SH-SY5Y (cell line): Measurements from ENCODE around the gene EPHB6.

Experiments used
- GATA2 ChIP-seq: IDR thresholded peaks from 2 replicates; pipeline ENCODE4 v1.6.1; 2011; ENCODE audit warnings: mild to moderate bottlenecking, low read depth, low read length
- GATA3 ChIP-seq: IDR thresholded peaks from 2 replicates; pipeline ENCODE4 v1.6.1; 2011; ENCODE audit warnings: low read depth, mild to moderate bottlenecking, low read length, moderate library complexity

Gene EPHB6

DNA sequence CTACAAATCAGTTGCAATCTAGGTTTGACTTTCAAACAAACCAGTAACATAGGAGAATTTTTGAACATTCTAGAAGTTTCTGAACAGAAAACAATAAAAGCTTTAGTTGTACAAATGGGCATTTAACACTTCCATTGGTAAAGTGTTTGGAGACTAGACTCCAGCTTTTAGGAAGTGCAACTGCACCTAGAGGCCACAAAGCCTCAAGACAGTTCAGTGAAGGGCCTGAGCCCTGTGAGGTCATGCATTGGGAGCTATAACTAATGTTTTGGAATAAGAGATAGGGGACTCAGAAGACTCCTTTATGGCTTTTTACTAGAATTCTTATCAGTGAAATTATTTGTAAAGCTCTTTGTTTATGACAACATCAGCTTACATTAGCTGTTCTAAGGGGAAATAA is 3.0 kb upstream of the EPHB6 start:
- TF ChIP-seq GATA3 (no peak), GATA2 (no peak)

DNA sequence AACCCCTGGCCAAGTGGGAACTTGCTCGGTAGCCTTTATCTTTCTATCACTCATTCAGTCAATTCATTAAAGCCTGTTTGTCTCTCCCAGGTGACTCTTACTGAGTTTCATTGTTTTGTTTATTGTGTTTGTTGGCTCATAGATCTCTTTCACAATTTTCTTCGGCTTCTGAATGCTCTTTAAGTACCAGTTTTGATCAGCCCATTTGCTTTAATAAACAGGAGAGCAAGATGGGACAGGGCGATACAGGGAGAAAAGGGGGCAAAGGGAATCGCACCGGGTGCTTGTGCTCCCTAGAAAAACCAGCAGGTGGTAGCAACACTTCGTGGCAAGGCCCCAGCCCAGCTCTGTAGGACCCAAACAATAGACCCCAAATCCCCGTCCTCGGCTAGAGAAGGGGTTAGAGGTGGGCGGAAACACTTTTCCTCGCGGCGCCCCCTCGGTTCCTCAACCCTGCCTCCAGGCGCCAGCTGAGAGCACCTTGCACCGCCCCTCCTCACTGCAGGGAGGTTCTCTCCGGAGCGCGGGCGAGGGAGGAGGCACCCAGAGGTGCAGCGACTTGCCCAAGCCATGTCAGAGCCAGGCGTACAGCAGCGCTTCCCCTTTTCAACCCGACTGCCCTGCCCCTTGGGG is 1.0 kb upstream of the EPHB6 start:
- TF ChIP-seq GATA2 = peak; percentile 46; the same call in 1 of the 2 replicates
- TF ChIP-seq GATA3 = no peak

DNA sequence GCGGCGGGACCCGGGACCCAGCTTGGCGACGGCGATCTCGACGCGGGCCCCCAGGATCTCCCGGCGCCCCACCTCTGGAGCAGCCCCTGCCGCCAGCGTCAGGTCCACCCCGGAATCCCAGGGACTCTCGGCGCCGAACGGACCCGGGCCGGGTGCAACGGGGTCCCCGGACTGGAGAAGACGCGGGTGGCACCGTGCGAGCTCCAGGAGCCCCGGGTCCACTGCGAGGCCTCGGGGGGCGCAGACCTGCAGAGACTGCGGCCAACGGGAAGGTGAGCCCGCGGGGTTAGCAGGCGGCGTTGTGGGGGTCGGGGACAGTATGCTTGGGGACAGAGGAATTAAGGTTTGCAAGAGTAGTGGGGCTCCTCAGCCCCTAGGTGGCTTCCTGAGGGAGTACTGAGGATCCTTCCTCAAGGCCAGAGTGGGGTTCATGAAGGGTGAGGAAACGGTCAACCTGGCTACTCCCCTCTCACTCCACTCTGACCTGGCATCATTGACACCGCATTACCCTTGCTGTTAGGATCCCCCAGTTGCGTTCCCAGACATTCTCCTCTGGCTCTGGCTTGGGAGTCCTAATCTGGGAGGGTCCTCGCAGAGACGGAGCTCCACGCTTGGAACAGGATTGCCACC is 353 bp downstream of the EPHB6 start:
- TF ChIP-seq GATA3 (no peak), GATA2 (no peak)

DNA sequence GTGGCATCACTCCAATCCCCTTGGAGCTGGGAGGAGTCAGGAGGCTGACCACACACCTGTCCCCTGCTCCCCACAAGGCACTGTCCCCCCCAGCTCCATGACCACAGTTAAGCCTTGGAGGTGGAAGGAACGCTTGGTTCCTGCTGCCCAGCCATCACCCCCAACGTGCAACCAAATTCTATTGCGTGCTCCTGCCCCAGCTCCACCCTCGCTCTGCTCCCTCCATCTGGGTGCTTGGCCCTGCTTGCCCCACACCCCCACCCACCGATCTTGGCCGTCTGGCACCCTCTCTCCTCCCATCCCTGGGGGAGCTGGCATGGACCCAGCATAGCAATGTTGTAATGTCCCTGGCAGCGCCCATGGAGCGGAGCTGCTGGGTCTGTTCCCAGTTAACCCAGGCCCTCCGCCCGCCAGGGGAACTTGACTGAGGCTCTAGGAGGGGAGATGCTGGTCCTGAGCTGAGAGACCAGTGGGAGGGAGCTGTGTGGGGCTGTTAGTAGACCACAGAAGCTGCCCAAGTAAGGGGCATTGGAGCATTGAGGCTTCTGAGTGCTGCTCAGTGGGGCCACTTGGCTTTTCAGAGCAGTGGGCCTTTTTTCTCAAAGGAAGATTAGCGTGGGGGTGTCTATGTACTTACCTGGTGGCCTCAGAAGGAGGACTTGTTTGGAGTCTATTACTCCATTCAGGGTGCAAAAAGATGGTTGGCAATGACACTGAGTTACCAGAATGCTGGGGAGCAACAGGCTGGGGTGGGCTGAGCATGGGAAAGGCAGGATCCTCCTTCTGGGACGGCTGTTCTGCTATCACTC is 1.1 kb downstream of the EPHB6 start:
- TF ChIP-seq GATA2 (no peak), GATA3 (no peak)

DNA sequence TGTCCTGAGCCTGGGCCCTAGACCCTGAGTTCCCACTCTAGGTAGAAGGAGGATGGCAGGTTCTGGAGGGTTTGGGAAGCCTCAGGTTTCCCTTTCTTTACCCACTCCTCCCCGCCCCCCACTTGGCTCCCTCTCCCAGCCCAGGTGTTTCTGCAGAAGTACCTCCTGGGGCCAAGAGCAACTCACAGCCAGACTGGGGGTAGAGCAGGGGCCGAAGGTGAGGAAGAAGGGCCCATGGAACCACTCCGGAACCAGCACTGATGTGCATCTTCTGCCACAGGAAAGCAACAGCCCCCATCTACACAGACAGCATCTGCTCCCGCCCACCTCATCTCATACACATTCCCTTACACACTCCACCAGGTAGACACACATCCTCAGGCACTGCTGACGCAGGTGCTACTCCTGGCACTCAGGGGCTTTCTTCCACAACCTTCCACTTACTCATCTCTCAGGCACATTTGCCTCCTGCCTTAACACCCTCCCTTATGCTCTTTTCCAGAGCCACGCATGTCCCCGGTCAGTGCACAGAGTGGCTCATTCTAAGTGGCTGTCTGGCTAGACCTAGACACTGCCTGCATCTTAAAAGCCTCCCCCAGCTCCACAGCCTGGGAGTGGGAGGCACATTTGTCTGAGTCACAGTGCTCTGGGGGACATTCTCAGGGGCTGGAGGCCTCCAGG is 1.8 kb downstream of the EPHB6 start:
- TF ChIP-seq GATA2 = no peak
- no peak for TF ChIP-seq GATA3

DNA sequence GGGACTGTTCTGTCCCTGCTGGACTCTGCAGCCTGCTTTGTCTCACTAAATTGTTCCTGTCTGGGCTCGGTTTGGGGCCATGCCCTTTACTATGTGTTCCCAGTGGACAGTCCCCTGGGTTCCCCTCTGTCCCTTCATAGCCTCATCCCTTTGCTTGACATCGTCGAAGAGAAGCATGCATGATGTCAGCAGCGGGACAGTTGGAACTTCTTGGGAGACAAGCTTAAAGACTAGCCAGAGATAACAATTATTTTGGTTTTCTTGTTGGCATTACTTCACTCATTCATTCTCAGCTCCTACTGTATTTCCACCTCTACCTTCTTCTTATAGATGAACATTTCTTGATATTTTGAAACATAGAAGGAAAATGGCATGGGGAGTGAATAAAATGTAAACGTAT is 2.7 kb downstream of the EPHB6 start:
- TF ChIP-seq GATA3 (no peak), GATA2 (no peak)

DNA sequence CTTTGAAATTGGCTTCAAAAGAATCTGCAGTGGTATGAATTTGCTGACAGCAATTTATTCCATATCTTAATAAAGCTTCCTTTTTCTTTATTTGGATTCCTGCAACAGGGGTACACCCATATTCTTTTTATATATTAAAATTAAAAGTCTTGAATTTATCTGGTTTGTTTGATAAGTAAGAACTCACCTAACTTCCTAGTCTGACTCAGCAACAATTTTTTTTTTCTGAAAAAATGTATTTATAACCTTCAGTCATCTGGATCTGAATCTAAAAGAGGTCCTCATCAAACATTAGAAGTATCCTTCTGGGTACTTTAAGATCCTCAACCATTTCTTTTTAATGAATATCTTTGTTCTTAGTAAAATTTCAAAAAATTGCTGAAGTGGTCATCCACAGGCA is 4.5 kb downstream of the EPHB6 start:
- TF ChIP-seq GATA3 (no peak), GATA2 (no peak)

DNA sequence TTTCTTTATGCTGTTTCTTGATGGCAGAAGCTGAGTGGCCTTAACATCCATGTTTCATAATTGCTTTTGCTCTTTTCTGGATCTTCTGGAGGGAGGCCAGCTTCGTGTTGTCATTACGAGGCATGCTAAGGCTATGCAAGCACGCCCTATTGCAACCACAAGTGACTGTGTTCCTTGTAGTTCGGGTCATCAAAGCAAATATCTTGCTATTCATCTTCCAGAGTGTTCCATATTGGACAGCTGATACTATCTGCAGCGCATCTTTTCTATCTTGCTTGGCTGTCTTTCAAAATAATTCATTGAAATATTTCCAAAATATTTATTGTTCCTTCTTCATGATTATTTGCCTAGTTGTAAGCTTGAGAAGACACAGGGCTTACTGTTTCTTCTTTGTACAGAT is 5.0 kb downstream of the EPHB6 start:
- TF ChIP-seq GATA2 (no peak), GATA3 (no peak)

DNA sequence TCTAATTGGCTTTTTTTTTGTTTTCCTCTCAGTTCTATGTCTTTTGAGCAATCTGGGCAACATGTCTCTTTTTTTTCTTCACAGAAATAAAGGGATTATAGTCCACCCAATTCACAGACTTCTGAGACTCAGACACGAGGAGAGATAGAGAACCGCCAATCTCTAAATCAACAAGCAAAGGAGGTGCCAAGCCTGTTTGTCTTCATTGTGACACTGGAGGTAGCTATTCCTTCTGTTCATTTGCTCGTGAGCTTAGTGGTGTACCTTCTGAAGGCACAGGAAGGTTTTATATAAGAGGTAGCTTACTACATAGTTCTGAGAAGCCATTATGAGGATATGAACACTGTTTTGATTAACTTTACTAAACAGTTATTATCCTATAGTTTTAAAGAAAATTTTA is 6.1 kb downstream of the EPHB6 start:
- no peak for TF ChIP-seq GATA3
- no peak for TF ChIP-seq GATA2

DNA sequence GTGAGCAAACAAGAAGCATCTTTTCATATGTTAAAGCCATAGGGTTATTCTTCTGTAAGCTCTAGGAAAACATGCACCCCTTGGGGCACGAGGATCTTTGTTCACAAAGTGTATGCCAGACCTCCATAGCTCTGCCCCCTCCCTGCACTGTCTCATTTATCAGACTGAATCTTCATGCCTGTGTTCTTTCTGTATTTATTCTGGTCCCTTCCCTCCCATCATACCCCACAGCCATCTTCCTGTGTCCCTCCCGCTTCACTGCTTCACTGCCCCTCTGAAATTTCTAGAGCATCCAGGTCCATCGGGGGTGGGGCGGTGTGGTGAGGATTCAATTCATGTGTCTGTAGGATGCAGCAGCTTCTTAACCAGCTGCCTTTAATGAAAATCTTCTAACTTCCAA is 7.5 kb downstream of the EPHB6 start:
- no peak for TF ChIP-seq GATA2
- TF ChIP-seq GATA3 = no peak

DNA sequence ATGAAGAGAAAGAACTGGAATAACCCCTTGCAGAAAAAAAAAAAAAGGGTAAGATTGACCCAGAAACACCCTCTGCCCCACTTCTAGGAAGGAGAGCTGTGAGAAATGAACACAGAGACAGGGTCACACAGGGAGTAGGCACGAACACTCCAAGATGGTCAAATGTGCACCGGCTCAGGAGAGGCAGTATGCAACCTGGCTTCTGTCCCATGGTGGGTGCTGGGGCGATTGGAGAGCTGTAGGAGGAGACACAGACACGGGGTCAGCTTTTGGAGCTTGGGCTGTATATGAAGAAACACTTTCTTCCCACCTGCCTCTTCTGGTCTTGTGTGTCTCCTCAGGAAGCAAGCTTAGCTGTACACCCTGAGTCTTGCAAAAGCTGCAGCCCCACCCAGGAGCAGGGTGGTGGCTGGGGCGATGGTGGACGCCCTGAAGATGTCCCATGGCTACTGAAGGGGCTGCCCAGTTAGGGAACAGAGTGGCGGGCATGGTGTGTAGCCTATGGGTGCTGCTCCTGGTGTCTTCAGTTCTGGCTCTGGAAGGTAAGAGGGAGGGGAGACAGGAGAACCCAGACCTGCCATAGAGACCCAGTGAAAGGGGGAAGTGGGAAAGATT is 8.0 kb downstream of the EPHB6 start:
- TF ChIP-seq GATA3 (no peak), GATA2 (no peak)

DNA sequence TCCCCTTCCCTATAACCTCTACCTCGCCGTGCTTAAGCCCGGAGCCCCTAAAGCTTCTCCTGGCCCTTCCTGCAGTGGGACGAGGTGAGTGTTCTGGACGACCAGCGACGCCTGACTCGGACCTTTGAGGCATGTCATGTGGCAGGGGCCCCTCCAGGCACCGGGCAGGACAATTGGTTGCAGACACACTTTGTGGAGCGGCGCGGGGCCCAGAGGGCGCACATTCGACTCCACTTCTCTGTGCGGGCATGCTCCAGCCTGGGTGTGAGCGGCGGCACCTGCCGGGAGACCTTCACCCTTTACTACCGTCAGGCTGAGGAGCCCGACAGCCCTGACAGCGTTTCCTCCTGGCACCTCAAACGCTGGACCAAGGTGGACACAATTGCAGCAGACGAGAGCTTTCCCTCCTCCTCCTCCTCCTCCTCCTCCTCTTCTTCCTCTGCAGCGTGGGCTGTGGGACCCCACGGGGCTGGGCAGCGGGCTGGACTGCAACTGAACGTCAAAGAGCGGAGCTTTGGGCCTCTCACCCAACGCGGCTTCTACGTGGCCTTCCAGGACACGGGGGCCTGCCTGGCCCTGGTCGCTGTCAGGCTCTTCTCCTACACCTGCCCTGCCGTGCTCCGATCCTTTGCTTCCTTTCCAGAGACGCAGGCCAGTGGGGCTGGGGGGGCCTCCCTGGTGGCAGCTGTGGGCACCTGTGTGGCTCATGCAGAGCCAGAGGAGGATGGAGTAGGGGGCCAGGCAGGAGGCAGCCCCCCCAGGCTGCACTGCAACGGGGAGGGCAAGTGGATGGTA is 9.2 kb downstream of the EPHB6 start:
- TF ChIP-seq GATA3 (no peak), GATA2 (no peak)
